ENCODE measurements around the gene CDH13. TPM values are rescaled to one million over a fixed set of nuclear protein-coding genes. Genes with fewer than 3 reads are reported as not detected.

The CDH13 gene
- total RNA-seq, 1 donor from 2014 or later = 81.1 TPM

GRCh38 chr16:82782715-82783251, 156.0 kb downstream of the CDH13 start:
- Mint-ChIP-seq H3K9me3 (ENCODE audit: unreplicated experiment) (peaks cover 7% of the 10 kb centered on the region), H3K4me1 (ENCODE audit: low read depth, unreplicated experiment) (peaks cover 13% of the 10 kb centered on the region), H3K27ac (ENCODE audit: unreplicated experiment) (no peak overlapping the region), H3K27me3 (ENCODE audit: unreplicated experiment) (peaks cover 2% of the 10 kb centered on the region), H3K36me3 (ENCODE audit: unreplicated experiment) (no peaks in the 10 kb centered on the region), H3K4me3 (ENCODE audit: unreplicated experiment) (no peak overlapping the region)
- TF ChIP-seq CTCF (IDR thresholded peaks at IDR 0.05; ENCODE audit: partially characterized antibody, unreplicated experiment) = no peak
- no peak for DNase-seq

- TF ChIP-seq CTCF (IDR thresholded peaks at IDR 0.05; ENCODE audit: partially characterized antibody, unreplicated experiment) = no peak
- Mint-ChIP-seq H3K36me3 (ENCODE audit: unreplicated experiment) (no peaks in the 10 kb centered on the region), H3K9me3 (ENCODE audit: unreplicated experiment) (peaks cover 7% of the 10 kb centered on the region), H3K27ac (ENCODE audit: unreplicated experiment) (no peak overlapping the region), H3K4me1 (ENCODE audit: low read depth, unreplicated experiment) (peaks cover 13% of the 10 kb centered on the region), H3K27me3 (ENCODE audit: unreplicated experiment) (peaks cover 2% of the 10 kb centered on the region), H3K4me3 (ENCODE audit: unreplicated experiment) (no peak overlapping the region)
- DNase-seq = no peak
These were observed 157.3 kb downstream of the CDH13 start for GRCh38 chr16:82783933-82784572.

GRCh38 chr16:82784573-82784968, 157.8 kb downstream of the CDH13 start:
- peaks cover 9% of the 10 kb centered on the region for H3K4me1 Mint-ChIP-seq (ENCODE audit: low read depth, unreplicated experiment)
- H3K27ac Mint-ChIP-seq (ENCODE audit: unreplicated experiment) = no peak overlapping the region

GRCh38 chr16:82788225-82788624, 161.5 kb downstream of the CDH13 start:
- H3K27ac Mint-ChIP-seq (ENCODE audit: unreplicated experiment) = no peak overlapping the region
- H3K27me3 Mint-ChIP-seq (ENCODE audit: unreplicated experiment) = peaks cover 4% of the 10 kb centered on the region
- no peak for DNase-seq
- no peak for TF ChIP-seq CTCF (IDR thresholded peaks at IDR 0.05; ENCODE audit: partially characterized antibody, unreplicated experiment)
- no peak overlapping the region for H3K4me3 Mint-ChIP-seq (ENCODE audit: unreplicated experiment)
- H3K9me3 Mint-ChIP-seq (ENCODE audit: unreplicated experiment) = no peaks in the 10 kb centered on the region
- H3K4me1 Mint-ChIP-seq (ENCODE audit: low read depth, unreplicated experiment) = peaks cover 2% of the 10 kb centered on the region
- no peaks in the 10 kb centered on the region for H3K36me3 Mint-ChIP-seq (ENCODE audit: unreplicated experiment)

More at GRCh38 chr16:82784573-82784968, 157.8 kb downstream of the CDH13 start:
- peaks cover 2% of the 10 kb centered on the region for H3K27me3 Mint-ChIP-seq (ENCODE audit: unreplicated experiment)
- H3K9me3 Mint-ChIP-seq (ENCODE audit: unreplicated experiment) = peaks cover 7% of the 10 kb centered on the region
- no peak overlapping the region for H3K4me3 Mint-ChIP-seq (ENCODE audit: unreplicated experiment)
- no peak for DNase-seq
- no peak for TF ChIP-seq CTCF (IDR thresholded peaks at IDR 0.05; ENCODE audit: partially characterized antibody, unreplicated experiment)
- H3K36me3 Mint-ChIP-seq (ENCODE audit: unreplicated experiment) = no peaks in the 10 kb centered on the region

- no peak for DNase-seq
- Mint-ChIP-seq H3K4me3 (ENCODE audit: unreplicated experiment) (no peak overlapping the region), H3K27ac (ENCODE audit: unreplicated experiment) (no peak overlapping the region), H3K27me3 (ENCODE audit: unreplicated experiment) (peaks cover 4% of the 10 kb centered on the region), H3K4me1 (ENCODE audit: low read depth, unreplicated experiment) (peaks cover 4% of the 10 kb centered on the region), H3K36me3 (ENCODE audit: unreplicated experiment) (no peaks in the 10 kb centered on the region), H3K9me3 (ENCODE audit: unreplicated experiment) (no peaks in the 10 kb centered on the region)
- TF ChIP-seq CTCF (IDR thresholded peaks at IDR 0.05; ENCODE audit: partially characterized antibody, unreplicated experiment) = no peak
These were observed 162.2 kb downstream of the CDH13 start for GRCh38 chr16:82788919-82789318.
